Stimulated activated CD4-positive, alpha-beta T cell treated with anti-CD3 and anti-CD28 coated beads, Interleukin-4, amount 100 ng/mL, for 1 hour (primary cell): ENCODE data around the gene AGTPBP1.
"Not testable (repeated sequence)": the region's sequence is repeated elsewhere in the genome, so short reads cannot be mapped to it uniquely, and the experiment has no call there.

Experiments used
- DNase-seq: peaks from one replicate; pipeline ENCODE4 v3.0.0-alpha.2; 2020

The AGTPBP1 gene

DNA sequence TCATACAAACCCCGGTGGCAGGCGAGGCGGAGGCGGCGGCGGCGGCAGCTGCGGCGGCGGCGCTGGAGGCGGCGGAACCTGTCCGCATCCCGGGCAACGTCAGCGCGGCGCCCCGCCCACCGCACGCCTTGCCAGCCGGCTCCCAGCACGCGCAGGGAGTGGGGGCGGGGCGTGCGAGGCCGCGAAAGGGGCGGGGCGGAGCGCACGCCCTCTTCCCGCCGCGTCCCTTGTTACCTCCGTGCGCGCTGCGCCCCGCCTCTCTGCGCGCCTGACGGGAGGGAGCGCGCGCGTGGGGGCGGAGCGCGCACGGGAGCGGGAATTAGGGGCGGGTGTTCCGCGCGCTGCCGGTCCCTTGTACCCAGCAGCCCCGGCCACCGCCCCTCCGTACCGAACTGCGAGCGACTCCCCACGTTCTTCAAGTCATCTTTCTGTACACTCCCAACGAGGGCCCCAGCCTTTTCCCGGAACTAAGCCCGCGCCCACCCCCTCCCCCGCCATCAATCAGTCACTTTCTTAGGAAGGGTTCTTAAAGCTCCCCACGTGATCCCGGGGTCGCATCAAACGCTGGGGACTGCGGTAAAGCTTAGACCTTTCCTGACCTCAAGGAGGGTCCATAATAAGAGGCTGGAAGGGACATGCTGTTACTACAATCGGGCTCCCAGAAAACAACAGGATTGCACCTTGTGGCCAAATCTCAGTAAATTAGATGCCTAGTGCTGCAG, at the start of gene AGTPBP1:
Gene AGTPBP1, minus strand, starts transcription at position 80 of the 722 bp plus-strand sequence. CDS start 29,421 bp downstream, outside the sequence.
- DNase-seq = peak; percentile 99

GRCh38 chr9:85786116-85786515, 44.4 kb upstream of the AGTPBP1 start:
- not testable (repeated sequence) for DNase-seq

GRCh38 chr9:85773844-85774243, 32.1 kb upstream of the AGTPBP1 start:
- DNase-seq = not testable (repeated sequence)

DNA sequence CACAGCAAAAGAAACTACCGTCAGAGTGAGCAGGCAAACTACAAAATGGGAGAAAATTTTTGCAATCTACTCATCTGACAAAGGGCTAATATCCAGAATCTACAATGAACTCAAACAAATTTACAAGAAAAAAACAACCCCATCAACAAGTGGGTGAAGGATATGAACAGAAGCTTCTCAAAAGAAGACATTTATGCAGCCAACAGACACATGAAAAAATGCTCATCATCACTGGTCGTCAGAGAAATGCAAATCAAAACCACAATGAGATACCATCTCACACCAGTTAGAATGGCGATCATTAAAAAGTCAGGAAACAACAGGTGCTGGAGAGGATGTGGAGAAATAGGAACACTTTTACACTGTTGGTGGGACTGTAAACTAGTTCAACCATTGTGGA, 20.0 kb upstream of the AGTPBP1 start:
- not testable (repeated sequence) for DNase-seq

- DNase-seq = not testable (repeated sequence)
Observed at GRCh38 chr9:85757716-85758115, 16.0 kb upstream of the AGTPBP1 start.

DNA sequence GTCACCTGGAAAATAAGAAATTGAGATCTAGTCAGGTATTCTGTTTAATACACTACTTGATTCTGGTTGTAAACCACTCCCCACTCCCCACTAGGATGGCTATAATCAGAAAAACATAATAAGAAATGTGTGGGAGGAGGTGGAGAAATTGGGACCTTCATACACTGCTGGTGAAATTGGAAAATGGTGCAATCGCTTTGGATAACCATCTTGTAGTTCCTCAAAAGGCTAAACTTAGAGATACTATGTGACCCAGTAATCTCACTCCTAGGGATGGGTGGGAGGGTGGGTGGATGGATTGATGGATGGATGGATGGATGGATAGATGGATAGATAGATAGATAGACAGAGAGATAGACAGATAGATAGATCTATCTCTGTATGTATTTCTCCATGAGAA, 14.5 kb upstream of the AGTPBP1 start:
- DNase-seq = not testable (repeated sequence)

DNA sequence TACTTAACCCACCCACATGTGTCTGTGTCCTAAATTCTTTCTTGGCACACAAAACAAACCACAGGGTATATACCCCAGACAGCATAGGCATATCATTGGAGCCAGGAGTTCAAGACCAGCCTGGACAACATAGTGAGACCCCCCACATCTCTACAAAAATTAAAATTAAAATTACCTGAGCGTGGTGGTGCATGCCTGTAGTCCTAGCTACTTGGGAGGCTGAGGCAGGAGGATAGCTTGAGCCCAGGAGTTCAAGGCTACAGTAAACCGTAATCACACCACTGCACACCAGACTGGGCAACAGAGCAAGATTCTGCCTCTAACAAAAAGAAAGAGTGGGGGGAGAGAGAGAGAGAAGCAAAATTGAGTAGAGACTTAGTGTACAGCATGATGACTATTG, 4.6 kb upstream of the AGTPBP1 start:
- no peak for DNase-seq

GRCh38 chr9:85745203-85745602, 3.4 kb upstream of the AGTPBP1 start:
- no peak for DNase-seq

GRCh38 chr9:85744480-85744879, 2.7 kb upstream of the AGTPBP1 start:
- no peak for DNase-seq

DNA sequence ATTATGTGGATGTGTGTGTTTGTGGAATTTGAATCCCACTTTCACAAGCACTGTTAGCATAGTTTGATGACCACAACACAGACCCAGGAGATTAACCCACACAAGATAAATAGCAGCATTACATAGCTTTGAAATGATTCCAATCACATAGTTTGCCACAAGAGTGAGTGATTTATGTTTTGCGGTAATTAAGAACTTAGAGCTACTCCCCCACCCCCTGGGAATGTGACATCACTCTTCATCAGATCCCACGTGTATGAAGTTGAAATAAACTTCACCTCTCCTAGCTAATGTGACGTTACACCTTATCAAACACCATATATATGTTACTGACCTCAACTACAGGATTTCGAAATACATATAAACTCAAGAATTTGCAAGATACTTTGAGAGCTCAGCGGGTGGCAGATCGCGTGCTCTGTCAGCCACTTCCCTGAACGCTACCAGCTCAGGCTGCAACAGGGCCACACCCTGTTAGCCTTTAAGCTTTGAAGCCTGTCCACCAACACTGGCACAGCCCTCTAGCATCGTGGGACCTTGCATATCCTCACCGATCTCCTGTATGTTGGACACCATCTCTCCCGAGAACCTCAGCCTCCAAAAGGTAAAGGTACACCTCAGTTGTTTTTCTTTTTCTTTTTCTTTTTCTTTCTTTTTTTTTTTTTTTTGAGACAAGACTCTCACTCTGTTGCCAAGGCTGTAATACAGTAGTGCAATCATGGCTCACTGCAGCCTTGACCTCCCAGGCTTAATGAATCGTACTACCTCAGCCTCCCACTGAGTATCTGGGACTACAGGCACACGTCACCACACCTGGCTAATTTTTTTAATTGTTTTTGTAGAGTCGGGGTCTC, 1.7 kb upstream of the AGTPBP1 start:
- DNase-seq = no peak

- DNase-seq = no peak
Observed at GRCh38 chr9:85742597-85742936, 813 bp upstream of the AGTPBP1 start.

- DNase-seq = peak; percentile 55
Observed at GRCh38 chr9:85741095-85741874, 469 bp downstream of the AGTPBP1 start.

- DNase-seq = no peak
Observed at GRCh38 chr9:85740787-85741094, 1.0 kb downstream of the AGTPBP1 start.

GRCh38 chr9:85738509-85738908, 3.2 kb downstream of the AGTPBP1 start:
- DNase-seq = no peak

DNA sequence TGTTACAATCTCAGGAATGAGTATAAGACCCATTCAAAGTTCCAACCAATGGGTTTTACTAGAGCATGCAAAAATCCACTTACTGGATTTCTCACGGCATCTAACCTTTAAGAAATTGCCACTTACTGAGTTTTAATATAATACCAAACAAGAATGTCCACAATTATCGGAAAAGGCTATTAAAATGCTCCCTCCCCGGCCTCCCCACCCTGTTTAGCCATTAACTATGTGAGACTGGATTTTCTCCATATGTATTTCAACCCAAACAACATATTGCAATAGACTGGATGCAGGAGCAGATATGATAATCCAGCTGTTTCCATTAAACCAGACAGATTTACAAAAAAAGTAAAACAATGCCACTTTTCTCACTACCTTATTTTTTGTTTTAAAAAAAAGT, 4.1 kb downstream of the AGTPBP1 start:
- DNase-seq = no peak

- DNase-seq = no peak
Observed at GRCh38 chr9:85730916-85731630, 10.7 kb downstream of the AGTPBP1 start.

GRCh38 chr9:85729882-85730281, 11.9 kb downstream of the AGTPBP1 start:
- DNase-seq = no peak

GRCh38 chr9:85727500-85727899, 14.3 kb downstream of the AGTPBP1 start:
- DNase-seq = no peak

- no peak for DNase-seq
Observed at GRCh38 chr9:85726737-85727136, 15.0 kb downstream of the AGTPBP1 start.

GRCh38 chr9:85723215-85723614, 18.5 kb downstream of the AGTPBP1 start:
- DNase-seq = peak; percentile 45

GRCh38 chr9:85719411-85719810, 22.3 kb downstream of the AGTPBP1 start:
- DNase-seq = not testable (repeated sequence)

DNA sequence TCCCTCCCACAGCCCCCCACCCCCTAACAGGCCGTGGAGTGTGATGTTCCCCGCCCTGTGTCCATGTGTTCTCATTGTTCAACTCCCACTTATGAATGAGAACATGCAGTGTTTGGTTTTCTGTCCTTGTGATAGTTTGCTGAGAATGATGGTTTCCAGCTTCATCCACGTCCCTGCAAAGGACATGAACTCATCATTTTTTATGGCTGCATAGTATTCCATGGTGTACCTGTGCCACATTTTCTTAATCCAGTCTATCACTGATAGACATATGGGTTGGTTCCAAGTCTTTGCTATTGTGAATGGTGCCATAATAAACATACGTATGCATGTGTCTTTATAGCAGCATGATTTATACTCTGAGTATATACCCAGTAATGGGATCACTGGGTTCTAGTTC, 23.9 kb downstream of the AGTPBP1 start:
- not testable (repeated sequence) for DNase-seq

- DNase-seq = no peak
Observed at GRCh38 chr9:85717220-85717619, 24.5 kb downstream of the AGTPBP1 start.
